ENCODE results near the gene RAB28.
A peak's percentile ranks its signal among the peaks of the same experiment; 100 is the strongest.

Gene RAB28

DNA sequence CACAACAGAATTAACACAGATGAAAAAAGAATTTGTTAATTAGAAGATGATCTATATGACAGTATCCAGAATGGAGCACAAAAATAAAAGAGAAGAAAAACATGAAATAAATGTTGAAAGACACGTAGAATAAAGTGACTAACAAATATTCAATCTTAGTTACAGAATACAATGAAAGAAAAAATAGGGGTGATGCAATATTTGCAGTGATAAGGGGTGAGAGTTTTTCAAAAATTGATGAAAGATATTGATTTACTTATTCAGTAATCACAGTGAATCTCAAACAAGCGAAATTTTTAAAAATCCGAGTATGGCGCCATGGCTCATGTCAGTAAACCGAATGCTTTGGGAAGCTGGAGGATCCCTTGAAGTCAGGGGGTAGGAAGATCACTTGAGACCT, 20.2 kb upstream of the RAB28 start:
- no peak for DNase-seq

DNA sequence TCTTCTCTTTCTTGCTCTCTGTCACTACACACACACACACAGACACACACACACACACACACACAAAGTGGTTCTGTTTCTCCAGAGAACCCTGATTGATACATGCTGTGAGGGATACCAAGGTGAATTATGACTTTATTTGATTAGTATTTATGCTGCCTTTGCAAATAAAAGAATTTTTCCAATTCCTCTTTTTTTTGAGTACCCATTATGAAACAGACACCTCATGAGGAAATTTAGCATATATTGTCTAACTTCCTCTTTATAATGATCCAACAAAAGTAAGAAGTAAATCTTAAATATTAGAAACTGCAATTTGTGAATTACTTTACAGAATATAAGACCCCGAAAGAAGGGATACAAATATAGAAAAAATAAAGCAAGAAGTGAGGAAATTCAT, 14.3 kb upstream of the RAB28 start:
- no peak for DNase-seq

DNA sequence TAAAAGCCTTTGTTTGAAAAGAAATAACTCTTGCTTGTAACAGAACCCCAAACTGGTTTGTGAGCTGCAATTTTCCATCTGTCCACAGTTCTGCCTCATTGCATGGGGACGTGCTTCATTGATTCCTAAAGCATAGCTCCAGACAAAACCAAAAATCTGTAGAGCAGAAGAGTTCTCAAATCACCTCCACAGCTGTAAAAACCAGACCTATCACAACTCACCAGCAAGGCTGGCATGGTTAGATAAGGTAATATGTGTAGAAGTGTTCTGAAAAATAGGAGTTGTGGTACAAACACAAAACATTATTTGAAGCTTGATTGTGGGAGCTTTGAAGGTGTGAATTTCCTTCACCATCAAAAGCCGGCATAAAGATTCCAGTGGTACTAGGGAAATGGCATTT, 12.5 kb upstream of the RAB28 start:
- no peak for DNase-seq

DNA sequence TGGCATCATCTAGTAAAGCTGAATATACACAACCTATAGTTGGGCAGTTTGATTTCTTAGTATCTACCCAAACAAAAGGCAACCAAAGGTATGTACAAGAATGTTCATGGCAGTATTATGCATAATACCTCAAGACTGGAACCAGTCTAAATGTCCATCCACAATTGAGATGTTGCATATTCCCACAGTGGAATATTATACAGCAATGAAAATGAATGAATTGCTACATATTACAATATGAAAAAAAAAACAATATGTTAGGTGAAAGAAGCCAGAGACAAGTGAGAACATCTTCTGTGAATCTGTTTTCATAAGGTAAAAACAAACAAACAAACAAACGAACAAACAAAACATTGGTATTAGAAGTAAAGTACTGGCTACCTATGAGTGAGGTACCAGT, 11.6 kb upstream of the RAB28 start:
- DNase-seq, result no peak

DNA sequence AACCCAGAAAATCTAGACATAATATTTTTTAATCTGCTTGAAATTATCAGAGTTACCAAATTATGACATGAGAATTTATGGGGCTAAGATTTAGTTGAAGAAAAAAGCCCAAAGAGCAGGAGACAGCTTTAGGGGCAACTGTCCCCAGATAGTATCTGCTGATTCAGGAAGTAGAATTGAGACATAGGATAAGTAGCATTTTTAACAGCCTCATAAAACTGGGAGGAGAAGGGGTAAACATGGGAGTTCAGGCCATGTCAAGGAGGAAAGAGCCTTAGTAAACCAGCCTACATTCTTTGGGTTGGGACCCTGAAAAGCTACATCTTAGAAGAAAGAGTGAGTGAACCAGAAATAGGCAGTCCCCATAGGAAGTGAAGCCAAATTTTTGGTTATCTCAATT, 9.7 kb upstream of the RAB28 start:
- no peak for DNase-seq

DNA sequence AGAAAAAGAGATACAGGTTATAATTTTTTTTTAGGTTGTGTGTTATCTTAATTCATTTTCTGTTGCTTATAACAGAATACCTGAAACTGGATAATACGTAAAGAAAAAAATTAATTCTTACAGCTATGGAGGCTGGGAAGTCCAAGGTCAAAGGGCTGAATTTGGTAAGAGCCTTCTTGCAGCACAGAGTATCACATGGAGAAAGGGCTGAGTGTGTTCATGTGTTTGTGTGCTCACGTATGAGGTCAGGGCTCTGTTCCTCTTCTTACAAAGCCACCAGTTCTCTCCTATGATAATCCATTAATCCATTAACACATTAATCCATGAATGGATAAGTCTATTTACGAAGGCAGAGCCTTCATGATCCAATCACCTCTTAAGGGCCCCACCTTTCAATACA, 8.6 kb upstream of the RAB28 start:
- no peak for DNase-seq

DNA sequence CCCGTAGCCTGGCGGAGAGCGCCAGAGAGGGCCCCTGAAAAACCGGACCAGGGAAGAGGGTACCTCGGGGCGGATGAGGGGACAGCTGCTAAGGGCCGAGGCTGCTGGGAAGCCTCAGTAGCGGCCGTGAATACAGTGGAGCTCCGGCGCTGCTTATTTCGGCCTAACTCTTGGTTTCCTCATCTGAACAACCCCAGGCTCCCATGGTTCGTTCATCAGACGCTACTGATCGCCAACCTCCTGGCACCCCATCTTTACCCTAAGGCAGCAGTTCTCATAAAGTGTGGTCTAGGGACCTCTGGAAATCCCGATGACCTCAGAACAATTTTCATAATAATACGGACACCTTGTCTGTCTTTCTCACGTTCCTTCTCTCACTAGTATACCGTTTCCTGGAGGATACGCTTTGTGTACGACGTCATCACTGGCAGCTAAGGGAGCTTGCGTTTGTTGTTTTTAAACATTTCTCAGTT, 645 bp upstream of the RAB28 start:
- no peak for DNase-seq

DNA sequence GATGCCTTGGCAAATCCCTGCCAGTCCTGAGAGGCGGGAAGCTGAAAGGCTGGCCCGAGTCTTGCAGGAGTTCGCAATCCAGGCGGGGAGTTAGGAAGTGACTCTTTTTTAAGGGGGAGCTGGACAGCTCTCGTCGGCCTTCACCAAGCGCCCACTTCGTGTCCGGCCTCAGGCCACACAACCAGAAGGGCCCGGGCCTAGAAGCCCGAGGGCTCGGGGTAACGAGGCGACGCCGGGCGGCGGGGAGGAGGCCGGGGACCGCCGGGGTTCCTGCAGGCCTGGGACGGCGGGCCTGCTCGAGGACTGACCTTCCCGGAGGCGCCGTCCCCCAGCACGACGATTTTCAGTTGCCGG, 395 bp downstream of the RAB28 start:
- DNase-seq, result peak in 1 of 2 experiments; percentile 34

DNA sequence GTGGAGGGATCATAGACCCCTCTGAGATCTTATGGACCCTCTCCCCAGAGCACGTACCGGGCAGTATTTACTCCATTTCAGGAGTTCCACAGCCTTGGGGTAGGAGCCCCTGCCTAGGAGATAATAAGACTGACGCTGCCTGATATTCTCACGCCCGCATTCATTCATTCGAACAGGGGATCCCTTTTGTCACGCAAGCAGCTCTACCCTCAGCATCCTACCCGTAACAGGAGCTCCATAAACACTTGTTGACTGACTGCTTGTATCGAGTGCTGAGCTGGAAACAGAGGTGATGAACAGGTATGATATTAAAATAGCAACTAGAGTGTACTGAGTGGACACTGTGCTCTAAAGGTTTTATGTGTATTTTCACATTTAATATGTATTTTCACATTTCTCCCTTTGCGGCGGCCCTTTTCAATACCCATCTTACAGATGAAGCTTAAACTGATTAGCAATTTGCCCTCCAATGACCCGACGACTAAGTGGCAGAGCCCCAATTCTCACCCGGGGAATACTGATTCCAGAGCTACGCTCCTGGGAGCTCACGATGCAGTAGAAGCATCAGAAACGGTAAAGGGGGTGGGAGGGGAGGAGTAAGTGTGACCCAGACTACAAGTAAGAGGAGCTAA, 888 bp downstream of the RAB28 start:
- DNase-seq, result no peak

DNA sequence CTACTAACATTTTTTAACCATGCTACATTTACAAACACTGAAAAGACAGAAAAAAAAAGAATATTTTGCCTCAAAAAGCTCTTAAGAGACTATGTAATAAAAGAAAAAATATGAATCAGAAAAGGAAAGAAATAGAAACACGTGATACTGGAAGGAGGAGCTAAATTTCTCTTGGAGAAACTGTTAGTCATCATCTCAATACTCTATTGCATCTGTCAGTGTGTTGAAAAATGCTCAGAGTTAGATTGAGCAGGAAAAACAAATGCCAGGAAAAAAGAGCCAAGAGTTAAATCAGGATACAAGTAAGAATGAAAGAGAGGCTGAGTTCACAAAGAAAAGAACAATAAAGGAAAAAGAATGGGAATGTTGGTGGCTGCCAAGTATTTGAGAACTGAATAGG, 2.6 kb downstream of the RAB28 start:
- peak in 1 of 2 experiments; percentile 28 for DNase-seq

DNA sequence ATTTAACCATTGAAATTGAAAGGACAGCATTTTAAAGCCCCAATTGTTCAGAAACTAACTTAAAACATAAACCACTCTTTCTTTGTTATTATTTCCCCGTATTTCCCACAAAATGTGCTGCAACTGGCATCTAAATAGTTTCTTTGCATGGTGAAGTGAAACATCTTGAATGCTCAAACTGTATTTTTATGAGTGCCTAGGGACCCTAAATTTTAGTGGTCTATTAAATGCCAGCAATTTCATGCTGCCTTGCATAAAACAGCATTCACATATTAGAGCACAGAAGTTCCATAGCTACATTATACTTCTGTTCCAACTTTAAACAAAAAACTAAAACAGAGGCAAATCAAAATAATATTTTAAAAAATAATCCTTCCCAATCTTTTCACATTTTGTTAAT, 5.4 kb downstream of the RAB28 start:
- DNase-seq, result no peak

DNA sequence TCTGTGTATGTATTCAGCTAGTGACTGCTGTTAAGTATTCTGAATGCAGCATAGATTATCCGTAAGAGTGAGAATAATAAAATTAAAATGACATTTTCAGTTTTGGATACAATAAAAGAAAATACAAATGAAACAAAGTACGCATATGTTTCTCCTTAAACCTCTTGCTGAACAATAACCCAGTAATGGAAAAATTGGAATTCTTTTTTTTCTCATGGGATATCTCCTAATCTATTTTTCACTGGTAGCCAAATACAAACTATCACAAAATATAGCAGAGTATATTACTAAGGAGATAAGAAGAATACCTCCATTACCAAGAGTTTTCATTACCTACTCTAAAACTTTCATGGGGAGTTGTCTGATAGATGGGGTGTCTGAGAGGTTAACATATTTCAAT, 6.0 kb downstream of the RAB28 start:
- DNase-seq, result no peak

DNA sequence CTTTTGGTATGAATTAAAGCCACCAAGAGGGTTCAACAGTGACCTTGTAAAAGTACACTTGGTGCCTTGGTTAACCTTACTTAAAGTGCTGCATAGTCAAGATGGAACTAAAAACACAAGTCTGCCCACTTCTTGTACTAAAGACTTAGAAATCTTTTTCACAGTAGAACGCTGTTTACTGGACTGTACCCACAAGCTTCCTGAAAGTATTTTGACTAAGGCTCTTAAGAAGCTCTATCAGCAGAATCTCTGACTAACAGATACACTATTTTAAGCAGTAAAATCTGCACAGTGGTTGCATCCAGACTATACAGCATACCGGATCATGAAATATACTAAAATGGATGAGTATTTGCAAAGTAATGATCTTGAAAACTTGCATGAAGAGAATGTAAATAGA, 7.2 kb downstream of the RAB28 start:
- DNase-seq, result no peak

DNA sequence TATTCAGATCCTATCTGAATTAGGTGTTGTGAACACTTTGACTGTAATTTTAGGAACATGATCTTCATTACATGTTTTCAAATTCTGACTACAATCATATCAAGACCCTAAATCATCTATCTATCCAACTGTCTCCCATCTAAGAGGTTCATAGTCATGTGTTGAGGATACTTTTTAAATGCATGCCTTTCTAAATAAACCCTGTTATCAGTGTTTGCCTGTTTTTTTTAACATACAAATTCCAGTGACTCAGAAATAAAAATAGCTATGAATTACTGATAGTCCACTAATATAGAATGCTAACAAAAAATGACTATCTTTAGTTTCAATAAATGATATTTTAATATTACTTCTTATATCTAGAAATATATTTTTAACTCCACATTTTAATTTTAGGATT, 8.0 kb downstream of the RAB28 start:
- DNase-seq, result no peak

DNA sequence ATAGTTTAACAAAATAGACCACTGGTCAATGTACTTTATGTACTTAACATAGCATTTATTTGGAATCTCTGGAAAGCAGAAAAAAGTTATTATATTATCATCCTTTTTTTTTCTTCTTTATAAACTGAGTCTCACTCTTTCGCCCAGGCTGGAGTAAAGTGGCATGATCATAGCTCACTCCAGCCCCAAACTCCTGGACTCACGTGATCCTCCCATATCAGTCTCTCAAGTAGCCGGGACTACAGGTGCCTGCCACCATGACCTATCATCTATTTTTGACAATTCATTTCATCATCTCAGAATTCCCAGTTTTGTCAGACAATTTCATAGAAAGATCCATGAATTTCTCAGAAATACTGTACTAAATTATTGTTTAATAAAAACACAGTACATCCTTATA, 12.7 kb downstream of the RAB28 start:
- DNase-seq, result no peak

DNA sequence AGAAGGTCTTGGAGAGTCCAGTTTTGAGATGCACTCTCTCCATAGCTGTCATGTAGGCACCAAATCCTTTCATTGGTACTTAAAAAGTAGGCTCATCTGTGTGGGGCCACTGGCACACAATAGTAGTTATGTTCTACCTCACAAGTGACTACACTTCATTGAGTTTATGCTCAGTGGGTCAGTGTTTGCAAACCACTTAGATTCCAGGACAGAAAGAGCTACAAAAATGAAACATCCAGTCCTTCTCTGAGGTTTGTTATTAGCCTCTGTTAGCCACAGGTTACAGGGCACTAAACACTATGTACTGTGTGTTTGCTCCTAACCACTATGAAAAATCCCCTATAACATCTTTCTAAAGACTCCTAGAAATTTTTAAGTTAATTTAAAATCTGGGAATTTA, 13.8 kb downstream of the RAB28 start:
- DNase-seq, result no peak

DNA sequence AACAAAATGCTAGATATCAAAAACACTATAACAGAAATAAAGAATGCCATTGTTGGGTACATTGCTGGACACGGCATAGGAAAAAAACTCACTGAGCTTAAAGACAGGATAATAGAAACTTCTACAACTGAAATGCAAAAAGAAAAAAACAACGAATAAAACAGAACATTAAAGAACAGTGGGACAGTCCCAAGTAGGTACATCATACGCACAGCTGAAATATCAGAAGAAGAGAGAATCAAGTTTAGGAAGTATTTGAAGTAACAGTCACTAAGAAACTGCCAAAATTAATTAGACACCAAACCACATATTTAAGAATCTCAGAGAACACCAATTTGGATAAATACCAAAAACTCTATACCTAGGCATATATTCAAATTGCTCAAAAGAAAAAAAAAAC, 19.2 kb downstream of the RAB28 start:
- no peak for DNase-seq

DNA sequence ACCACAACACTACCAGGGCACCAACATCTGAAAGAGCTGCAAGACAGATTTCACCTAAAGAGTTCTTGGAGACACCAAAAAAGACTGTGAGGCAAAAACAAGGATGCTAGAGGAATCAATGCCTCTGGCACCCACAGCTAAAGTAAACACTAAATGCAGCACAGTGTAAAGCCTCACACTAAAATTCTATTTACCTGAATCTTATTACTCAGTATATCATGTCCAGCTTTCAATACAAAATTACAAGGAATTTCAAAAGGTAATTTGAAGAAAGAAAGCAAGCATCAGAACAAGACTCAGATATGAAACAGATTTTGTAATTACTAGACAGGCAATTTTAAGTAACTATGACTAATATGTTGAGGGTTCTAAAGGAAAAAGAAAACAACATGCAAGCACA, 19.6 kb downstream of the RAB28 start:
- DNase-seq, result no peak

DNA sequence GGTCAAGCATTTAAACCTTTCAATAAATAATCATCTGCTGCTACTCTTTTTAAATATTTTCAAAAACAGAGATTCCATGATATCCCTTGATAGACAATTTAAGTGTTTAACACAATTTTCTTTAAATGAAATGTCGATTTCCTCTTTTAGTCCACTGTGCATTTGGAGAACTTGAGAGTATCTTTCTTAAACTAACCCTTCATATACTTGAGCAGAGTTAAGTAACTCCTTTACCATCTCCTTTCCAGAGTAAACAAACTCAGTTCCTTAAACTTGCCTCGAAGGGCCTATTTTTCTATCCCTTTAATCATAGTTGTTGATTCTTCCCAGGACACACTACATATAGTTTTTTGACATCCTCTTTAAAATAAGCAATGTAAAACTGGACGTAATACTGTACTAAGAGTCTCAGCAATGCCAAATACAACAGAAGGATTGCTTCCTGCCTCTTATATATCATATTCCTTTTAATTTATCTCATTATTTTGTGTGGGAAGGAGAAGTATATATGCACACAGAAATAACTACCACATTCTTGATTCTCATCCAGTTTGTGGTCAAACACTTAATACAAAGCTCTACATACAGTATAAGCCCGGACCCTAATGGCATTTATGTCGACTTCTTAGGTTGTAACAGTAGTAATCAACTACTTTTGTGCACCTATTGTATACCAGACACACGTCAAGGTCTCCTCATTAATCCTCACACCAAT, 22.8 kb downstream of the RAB28 start:
- DNase-seq, result no peak

DNA sequence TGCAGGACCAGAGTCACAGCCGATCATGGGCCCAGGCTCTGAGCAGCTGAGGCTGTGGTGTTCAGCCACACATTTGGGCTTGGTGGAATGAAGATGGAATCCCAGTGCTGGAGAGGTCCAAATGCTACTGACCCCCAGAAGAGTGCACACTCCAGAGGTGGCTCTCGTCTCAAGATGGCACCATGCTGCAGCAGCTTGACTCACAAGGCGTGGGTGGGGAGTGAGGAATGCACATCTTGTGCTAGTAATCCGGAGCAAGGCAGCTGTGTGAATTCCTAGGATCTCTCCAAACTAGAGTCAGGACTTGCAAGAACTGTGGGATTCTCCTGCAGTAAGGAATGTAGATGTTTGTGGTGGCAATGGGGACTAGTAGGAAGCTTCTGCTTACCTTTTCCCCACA, 28.7 kb downstream of the RAB28 start:
- no peak for DNase-seq

DNA sequence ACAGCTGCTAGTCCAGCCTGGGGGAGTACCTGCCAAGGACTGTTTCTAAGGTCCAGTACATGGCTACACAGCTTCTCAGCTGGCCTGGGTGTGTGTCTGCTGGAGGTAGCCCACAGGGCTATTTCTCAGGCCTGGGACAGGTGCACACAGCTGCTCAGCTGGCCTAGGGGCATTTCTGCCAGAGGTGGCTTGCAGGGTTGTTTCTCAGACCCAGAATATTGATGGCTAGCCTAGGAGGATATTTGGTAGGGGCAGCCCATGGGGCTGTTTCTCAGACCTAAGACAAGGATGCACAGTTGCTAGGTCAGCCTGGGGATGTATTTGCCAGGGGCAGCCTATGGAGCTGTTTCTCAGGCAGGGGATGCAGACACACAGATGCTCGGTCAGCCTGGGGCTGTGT, 29.4 kb downstream of the RAB28 start:
- DNase-seq, result no peak

DNA sequence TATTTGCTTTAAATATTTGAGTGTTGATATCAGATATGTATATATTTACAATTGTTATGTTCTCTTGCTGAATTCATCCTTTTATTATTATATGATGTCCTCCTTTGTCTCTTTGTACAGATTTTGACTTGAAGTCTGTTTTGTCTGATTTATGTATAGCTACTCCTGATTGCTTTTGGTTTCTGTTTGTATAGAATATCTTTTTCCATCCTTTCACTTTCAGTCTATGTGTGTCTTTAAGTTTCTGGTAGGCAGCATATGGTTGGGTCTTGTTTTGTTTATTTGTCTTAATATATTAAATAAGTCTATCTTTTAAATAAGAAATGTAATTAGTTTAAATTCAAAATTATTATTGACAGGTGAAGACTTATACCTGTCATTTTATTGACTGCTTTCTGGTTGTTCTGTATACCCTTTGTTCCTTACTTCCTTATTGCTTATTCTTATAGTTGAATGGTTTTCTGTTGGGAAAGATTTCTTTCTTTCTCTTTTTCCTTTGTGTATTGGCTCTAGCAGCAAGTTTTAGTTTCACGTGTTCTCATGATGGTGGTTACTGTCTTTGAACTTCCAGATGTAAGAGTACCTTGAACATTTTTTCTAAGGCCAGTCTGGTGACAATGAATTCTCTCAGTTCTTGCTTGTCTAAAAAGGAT, 31.1 kb downstream of the RAB28 start:
- no peak for DNase-seq

DNA sequence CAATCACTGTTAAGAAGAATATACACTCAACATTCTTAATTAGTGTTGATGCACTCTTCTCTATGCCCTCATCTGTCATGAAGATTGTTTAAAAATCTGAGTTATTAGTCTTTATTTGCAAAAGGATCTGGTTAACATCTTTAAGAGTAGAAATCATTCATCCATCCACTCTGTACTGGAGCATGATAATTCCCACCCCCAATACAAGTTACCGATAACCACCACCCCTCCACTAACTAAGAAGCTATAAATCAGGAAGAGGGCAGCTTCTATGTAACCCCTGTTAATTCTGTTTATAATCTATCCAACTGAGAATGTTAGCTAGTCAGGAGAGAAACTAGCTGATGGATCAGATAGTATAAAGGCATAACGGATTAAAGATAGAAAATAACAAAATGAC, 34.5 kb downstream of the RAB28 start:
- no peak for DNase-seq
